GM23248 (cell line): ENCODE measurements around the gene TMC1. TPM values are rescaled to one million over a fixed set of nuclear protein-coding genes. Genes with fewer than 3 reads are reported as not detected.
A peak's percentile ranks its signal among the peaks of the same experiment; 100 is the strongest.

Experiments
- DNase-seq: peaks from one replicate; pipeline ENCODE4 v3.0.0-alpha.2; 2015
- H2AFZ ChIP-seq: fragments of 200-600 bp; sonication (generic); 2 replicates; pipeline ENCODE4 v1.6.1; 2016; ENCODE audit warnings: antibody characterized with exemption
- H3F3A ChIP-seq: fragments of 200-600 bp; sonication (generic); 2 replicates; pipeline ENCODE4 v1.6.1; 2016; ENCODE audit warnings: mild to moderate bottlenecking, antibody characterized with exemption, mixed run types; ENCODE audit not compliant: insufficient read depth
- H3K27ac ChIP-seq: fragments of 200-600 bp; sonication (generic); 2 replicates; pipeline ENCODE4 v1.5.1; 2016; ENCODE audit warnings: mild to moderate bottlenecking
- H3K27me3 ChIP-seq: fragments of 200-600 bp; sonication (generic); replicated peaks from 2 replicates; pipeline ENCODE4 v1.6.1; 2016; ENCODE audit warnings: mild to moderate bottlenecking; ENCODE audit not compliant: insufficient read depth
- H3K36me3 ChIP-seq: fragments of 200-600 bp; sonication (generic); 2 replicates; pipeline ENCODE4 v1.6.1; 2016; ENCODE audit warnings: low read depth, mild to moderate bottlenecking
- H3K4me1 ChIP-seq: fragments of 200-600 bp; sonication (generic); 2 replicates; pipeline ENCODE4 v1.6.1; 2016; ENCODE audit warnings: mild to moderate bottlenecking; ENCODE audit not compliant: insufficient read depth
- H3K4me2 ChIP-seq: fragments of 200-600 bp; sonication (generic); one replicate; pipeline ENCODE4 v1.6.1; 2016; ENCODE audit warnings: mild to moderate bottlenecking; ENCODE audit not compliant: unreplicated experiment
- H3K4me3 ChIP-seq: fragments of 200-600 bp; sonication (generic); 2 replicates; pipeline ENCODE4 v1.5.1; 2016; ENCODE audit warnings: mild to moderate bottlenecking
- H3K79me2 ChIP-seq: fragments of 200-600 bp; sonication (generic); 2 replicates; pipeline ENCODE4 v1.6.1; 2016; ENCODE audit warnings: mild to moderate bottlenecking; ENCODE audit not compliant: insufficient read depth
- H3K9ac ChIP-seq: fragments of 200-600 bp; sonication (generic); 2 replicates; pipeline ENCODE4 v1.6.1; 2016; ENCODE audit warnings: mild to moderate bottlenecking
- H3K9me2 ChIP-seq: fragments of 200-600 bp; sonication (generic); 2 replicates; pipeline ENCODE4 v1.6.1; 2016; ENCODE audit warnings: mixed run types, mild to moderate bottlenecking, moderate library complexity; ENCODE audit not compliant: insufficient read depth
- H3K9me3 ChIP-seq: fragments of 200-600 bp; sonication (generic); one replicate; pipeline ENCODE4 v1.6.1; 2017; ENCODE audit warnings: low read depth
- H4K20me1 ChIP-seq: fragments of 200-600 bp; sonication (generic); 2 replicates; pipeline ENCODE4 v1.6.0; 2016; ENCODE audit not compliant: insufficient read depth
- EZH2 ChIP-seq: fragments of 200-600 bp; sonication (generic); IDR thresholded peaks from 2 replicates; pipeline ENCODE4 v1.6.1; 2018; ENCODE audit warnings: antibody characterized with exemption, mild to moderate bottlenecking; ENCODE audit not compliant: insufficient read depth, poor library complexity, severe bottlenecking
- EZH2phosphoT487 ChIP-seq: fragments of 200-600 bp; sonication (generic); IDR thresholded peaks from 2 replicates; pipeline ENCODE4 v1.6.1; 2018; ENCODE audit warnings: antibody characterized with exemption, moderate library complexity, mild to moderate bottlenecking, low read depth; ENCODE audit not compliant: insufficient read depth
- WGBS, 2 experiments: methylation state at CpG; one replicate each; pipeline ENCODE4 v1.1.6; 2015 to 2017; ENCODE audit warnings: low lambda C conversion rate in 2 of 2, low coverage in 1 of 2; ENCODE audit errors: missing lambda C conversion rate in 2 of 2; 5-methylcytosine and 5-hydroxymethylcytosine counted together
- in situ Hi-C: fragments of 300-500 bp; cut with MboI; formaldehyde crosslinking; loops from 2 replicates; pipeline ENCODE4 v1.15.0; 2020
- polyA plus RNA-seq: library from polyadenylated mRNA; unstranded; fragments of >200 nt; fragmentation: Nextera tagmentation; extraction: Ambion mirVana; gene quantifications from 2 replicates; pipeline ENCODE4 v1.2.1, GENCODE V29; 2016
- total RNA-seq: library from RNA; depleted of rRNA; stranded (reverse); fragments of >200 nt; shearing (Covaris generic); gene quantifications from 2 replicates; pipeline ENCODE4 v1.2.3, GENCODE V29; 2014

TMC1 gene
- total and polyA plus RNA-seq, 2 experiments from 2014 or later: 0.45 TPM; not detected in 1

DNA sequence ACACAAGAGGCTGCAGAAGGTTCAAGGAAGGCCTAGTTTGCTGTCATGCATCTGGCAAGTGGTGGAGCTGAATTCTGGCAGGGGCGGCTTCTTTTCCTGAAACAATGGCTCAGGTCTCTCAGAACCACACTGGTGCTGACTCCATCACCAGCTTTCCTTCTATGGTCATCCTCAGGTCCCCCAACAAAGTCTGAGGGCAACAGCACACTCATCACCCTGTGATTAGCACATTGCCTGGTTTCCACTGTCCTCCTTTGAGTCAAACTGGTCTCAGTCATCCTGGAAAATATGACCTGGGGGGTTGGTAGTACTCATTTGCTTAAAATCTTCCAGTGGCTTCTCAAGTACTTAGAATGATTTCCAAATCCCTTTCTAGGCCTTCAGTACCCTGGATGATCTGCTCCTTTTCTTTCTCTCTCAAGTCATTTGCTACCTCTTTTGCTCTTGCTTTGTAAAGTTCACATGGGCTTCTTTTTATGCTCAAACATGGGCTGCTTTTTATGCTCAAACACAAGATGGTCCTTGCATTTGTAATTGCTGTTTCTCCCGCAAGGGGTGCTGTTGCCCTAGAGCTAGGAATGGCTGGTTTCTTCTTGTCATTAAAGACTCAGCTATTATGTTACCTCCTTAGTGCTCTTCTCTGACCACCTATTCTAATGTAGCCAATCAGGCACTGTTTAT, 286.5 kb downstream of the TMC1 start:
- H3K9me3 ChIP-seq: no peaks in the 10 kb centered on the region
- no peaks in the 10 kb centered on the region for H3K4me1 ChIP-seq
- no peak for TF ChIP-seq EZH2
- TF ChIP-seq EZH2phosphoT487: no peak
- no peaks in the 10 kb centered on the region for H3K36me3 ChIP-seq
- peak; percentile 35 for DNase-seq
- no peak overlapping the region for H3K4me3 ChIP-seq
- peaks cover 6% of the 10 kb centered on the region; the same call in 1 of the 2 replicates for H3K27me3 ChIP-seq
- H3K79me2 ChIP-seq: no peaks in the 10 kb centered on the region
- no peaks in the 10 kb centered on the region for H3F3A ChIP-seq
- WGBS, 2 experiments: 90 to 100% methylated on average over 2 of the region's 2 CpGs
- no peaks in the 10 kb centered on the region for H4K20me1 ChIP-seq
- H3K9me2 ChIP-seq: no peaks in the 10 kb centered on the region
- no peak overlapping the region for H2AFZ ChIP-seq
- in situ Hi-C loops: no loop called here
- no peak overlapping the region for H3K9ac ChIP-seq
- H3K4me2 ChIP-seq: no peak overlapping the region
- no peak overlapping the region for H3K27ac ChIP-seq

DNA sequence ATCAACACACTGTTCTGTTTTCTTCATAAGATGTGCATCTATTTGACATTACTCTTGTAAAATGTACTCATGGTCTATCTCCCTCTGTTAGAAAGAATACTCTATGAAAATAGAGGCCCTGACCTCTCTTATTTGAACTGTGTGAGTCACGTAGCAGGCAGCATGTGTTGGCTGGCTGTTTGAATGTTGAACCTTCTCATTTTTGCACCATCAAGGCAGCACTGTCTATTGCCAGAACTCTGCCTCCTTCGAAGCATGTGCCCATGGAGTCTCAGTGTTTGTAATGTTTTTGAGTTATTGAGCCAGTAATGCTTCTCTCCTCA, 287.0 kb downstream of the TMC1 start:
- H3F3A ChIP-seq: no peaks in the 10 kb centered on the region
- 10 to 11% methylated on average over 2 of the region's 2 CpGs for WGBS, 2 experiments
- no peaks in the 10 kb centered on the region for H3K79me2 ChIP-seq
- no peak overlapping the region for H2AFZ ChIP-seq
- DNase-seq: peak; percentile 13
- no peaks in the 10 kb centered on the region for H3K4me1 ChIP-seq
- no peak overlapping the region for H3K9ac ChIP-seq
- H3K9me2 ChIP-seq: no peaks in the 10 kb centered on the region
- H3K36me3 ChIP-seq: no peaks in the 10 kb centered on the region
- no peak overlapping the region for H3K4me2 ChIP-seq
- H3K27me3 ChIP-seq: peaks cover 9% of the 10 kb centered on the region; the same call in 1 of the 2 replicates
- no peak for TF ChIP-seq EZH2
- no peak for TF ChIP-seq EZH2phosphoT487
- H4K20me1 ChIP-seq: no peaks in the 10 kb centered on the region
- no peak overlapping the region for H3K27ac ChIP-seq
- H3K4me3 ChIP-seq: no peak overlapping the region
- in situ Hi-C loops: no loop called here
- no peaks in the 10 kb centered on the region for H3K9me3 ChIP-seq

DNA sequence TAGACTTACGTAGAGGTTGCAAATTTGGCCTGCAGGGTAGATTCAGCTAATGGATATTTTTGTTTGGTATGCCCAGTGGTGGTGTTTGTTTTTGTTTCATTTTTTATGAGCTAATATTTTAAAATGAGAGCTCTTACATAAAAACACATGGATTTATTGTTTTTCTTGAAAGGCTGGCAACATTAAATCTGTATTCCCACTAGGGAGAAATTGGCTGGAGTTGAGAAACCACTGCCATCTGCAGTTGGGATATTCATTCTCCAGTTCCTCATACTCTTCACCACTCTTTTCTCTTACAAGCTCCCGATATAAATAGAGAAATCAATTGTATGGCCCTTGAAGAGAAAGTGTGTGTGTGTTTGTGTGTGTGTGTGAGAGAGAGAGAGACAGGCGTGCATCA, 288.2 kb downstream of the TMC1 start:
- Histone ChIP-seq H3K9me2 (no peaks in the 10 kb centered on the region), H3K27ac (no peak overlapping the region), H3K4me1 (no peaks in the 10 kb centered on the region), H3K79me2 (no peaks in the 10 kb centered on the region), H3K9me3 (no peaks in the 10 kb centered on the region), H3K27me3 (peaks cover 12% of the 10 kb centered on the region; the same call in 1 of the 2 replicates), H3K4me3 (no peak overlapping the region), H4K20me1 (no peaks in the 10 kb centered on the region), H2AFZ (no peak overlapping the region), H3K36me3 (no peaks in the 10 kb centered on the region), H3F3A (no peaks in the 10 kb centered on the region), H3K4me2 (no peak overlapping the region), H3K9ac (no peak overlapping the region)
- 46 to 47% methylated on average over 3 of the region's 3 CpGs for WGBS, 2 experiments
- no peak for DNase-seq
- in situ Hi-C loops: no loop called here
- TF ChIP-seq EZH2 (no peak), EZH2phosphoT487 (no peak)

DNA sequence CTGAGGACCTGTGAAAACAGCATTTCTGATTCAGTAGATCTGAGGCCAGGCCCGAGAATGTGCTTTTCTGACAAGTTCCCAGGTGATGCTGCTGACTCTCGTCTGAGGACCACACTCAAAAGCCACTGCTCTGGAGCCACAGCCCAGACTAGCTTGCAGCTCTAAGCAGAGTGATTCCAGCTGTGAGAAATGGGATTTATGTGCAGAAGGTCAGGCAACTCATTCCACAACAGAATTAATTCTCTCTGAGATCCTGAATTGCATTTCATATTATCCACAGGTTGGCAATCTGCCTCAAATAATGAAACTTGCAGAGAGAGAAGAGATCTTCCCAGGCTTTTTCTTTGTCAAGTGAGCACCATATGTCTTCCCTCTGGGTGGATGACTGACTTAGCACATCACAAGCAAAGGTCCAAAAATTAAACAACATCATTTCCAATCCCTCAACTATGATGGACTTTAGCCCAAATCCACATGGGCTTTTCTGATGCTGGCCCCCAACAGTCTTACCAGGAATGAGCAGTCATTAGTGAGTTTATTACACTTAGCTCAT, 291.2 kb downstream of the TMC1 start:
- no peaks in the 10 kb centered on the region for H3F3A ChIP-seq
- H3K4me2 ChIP-seq: no peak overlapping the region
- H3K9me3 ChIP-seq: no peaks in the 10 kb centered on the region
- TF ChIP-seq EZH2phosphoT487: no peak
- no peak for TF ChIP-seq EZH2
- no peak overlapping the region for H3K27ac ChIP-seq
- 6 to 7% methylated on average over 2 of the region's 2 CpGs for WGBS, 2 experiments
- H3K79me2 ChIP-seq: no peaks in the 10 kb centered on the region
- no peaks in the 10 kb centered on the region for H3K36me3 ChIP-seq
- no peak overlapping the region for H3K4me3 ChIP-seq
- H3K4me1 ChIP-seq: no peaks in the 10 kb centered on the region
- in situ Hi-C loops: no loop called here
- H2AFZ ChIP-seq: no peak overlapping the region
- no peak overlapping the region for H3K9ac ChIP-seq
- DNase-seq: no peak
- no peaks in the 10 kb centered on the region for H3K9me2 ChIP-seq
- H4K20me1 ChIP-seq: no peaks in the 10 kb centered on the region
- peaks cover 12% of the 10 kb centered on the region; the same call in 1 of the 2 replicates for H3K27me3 ChIP-seq

DNA sequence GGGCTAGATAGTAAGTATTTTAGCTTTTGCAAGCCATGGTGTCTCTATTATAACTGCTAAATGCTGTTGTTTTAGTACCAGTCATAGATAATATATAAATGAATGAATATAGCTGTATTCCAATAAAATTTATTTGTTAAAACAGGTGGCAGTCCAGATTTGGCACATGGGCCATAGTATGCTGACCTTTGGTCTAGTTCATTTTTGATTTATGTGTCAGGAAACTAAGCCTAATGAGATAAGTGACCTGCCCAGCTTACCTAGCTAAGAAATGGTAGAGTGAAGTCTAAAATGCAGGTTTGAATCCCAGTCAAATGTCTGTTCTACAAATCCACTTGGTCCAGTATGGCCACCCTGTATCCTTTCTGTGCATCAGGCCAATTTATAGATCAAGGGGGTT, 292.1 kb downstream of the TMC1 start:
- H3K4me2 ChIP-seq: no peak overlapping the region
- no peaks in the 10 kb centered on the region for H4K20me1 ChIP-seq
- H3K79me2 ChIP-seq: no peaks in the 10 kb centered on the region
- H3K27me3 ChIP-seq: peaks cover 12% of the 10 kb centered on the region; the same call in 1 of the 2 replicates
- no peaks in the 10 kb centered on the region for H3K9me2 ChIP-seq
- no peak overlapping the region for H2AFZ ChIP-seq
- no peak for TF ChIP-seq EZH2phosphoT487
- no peak for TF ChIP-seq EZH2
- no peaks in the 10 kb centered on the region for H3K9me3 ChIP-seq
- in situ Hi-C loops: no loop called here
- H3K4me1 ChIP-seq: no peaks in the 10 kb centered on the region
- no peak overlapping the region for H3K4me3 ChIP-seq
- H3K9ac ChIP-seq: no peak overlapping the region
- DNase-seq: no peak
- no peaks in the 10 kb centered on the region for H3K36me3 ChIP-seq
- no peaks in the 10 kb centered on the region for H3F3A ChIP-seq
- H3K27ac ChIP-seq: no peak overlapping the region
